ENCODE measurements around the gene AZIN2. TPM values are rescaled to one million over a fixed set of nuclear protein-coding genes. Genes with fewer than 3 reads are reported as not detected.

Gene AZIN2
- total and polyA plus RNA-seq, 2 of the 13 experiments (the other 11 are each of a cell fraction or from before 2014, with no cell fraction given) = 1.7 to 3.5 TPM

DNA sequence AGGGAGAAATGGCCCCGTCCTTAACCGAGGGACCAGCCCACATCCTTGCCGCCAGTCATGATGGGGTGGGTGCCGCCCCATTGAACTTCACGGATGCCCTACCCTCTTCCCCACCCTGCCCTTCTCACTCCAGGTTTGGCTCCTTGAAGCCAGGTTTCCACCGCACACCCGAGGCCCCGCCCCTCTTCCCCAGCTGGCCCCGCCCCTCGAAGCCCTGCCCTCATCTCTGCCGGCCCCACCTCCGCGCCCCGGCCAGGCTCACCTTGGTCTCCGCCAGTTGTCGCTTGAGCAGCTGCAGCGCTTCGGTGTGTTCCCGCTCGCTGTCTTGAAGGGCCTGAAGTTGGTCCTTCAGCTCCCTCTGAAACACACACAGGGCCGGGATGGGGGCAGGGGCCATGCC, 84.3 kb downstream of the AZIN2 start:
- in situ Hi-C loops (cut with HindIII; ENCODE audit: extremely low pct_ligation_motif_present, low pct_unique_long_range_greater_than_20kb) = no loop called here
- H4K20me1 ChIP-seq (ENCODE audit: insufficient read depth, low read length) = no peaks in the 10 kb centered on the region
- no peak overlapping the region for H3K9ac ChIP-seq (ENCODE audit: insufficient read depth, low read depth, low read length)
- 81% methylated on average over 18 of the region's 21 CpGs for WGBS (ENCODE audit: low lambda C conversion rate)
- no peaks in the 10 kb centered on the region for H3K79me2 ChIP-seq (ENCODE audit: insufficient read depth, low read length)
- H3K4me3 ChIP-seq (replicated peaks in 1 of 3; ENCODE audit: insufficient read depth in 1 of 3, low read depth in 2 of 3, low read length in 3 of 3) = no peak overlapping the region
- ChIA-PET CTCF (ENCODE audit: low intra/inter-chr PET ratio, low total read pairs) (no interaction called here), POLR2A (no interaction called here)
- no peak overlapping the region for H3K27ac ChIP-seq (ENCODE audit: extremely low read length, insufficient read depth, low read length)
- no peaks in the 10 kb centered on the region for H3K27me3 ChIP-seq (ENCODE audit: control insufficient read depth in 1 of 2, insufficient read depth in 2 of 2, low read length in 2 of 2)
- no peaks in the 10 kb centered on the region for H3K9me3 ChIP-seq (ENCODE audit: low read length)
- BruUV-seq (replicated peaks) = no TSS peak
- H2AFZ ChIP-seq (ENCODE audit: low read length) = no peak overlapping the region
- no peaks in the 10 kb centered on the region for H3K36me3 ChIP-seq (replicated peaks in 1 of 2; ENCODE audit: control insufficient read depth in 1 of 2, insufficient read depth in 2 of 2, low read length in 2 of 2)
- intact Hi-C loops (cut with micrococcal nuclease; ENCODE audit: unreplicated experiment) = no loop called here
- FAIRE-seq (no peak), DNase-seq (ENCODE audit: low spot score) (no peak), ATAC-seq (no peak)
- H3K4me1 ChIP-seq (ENCODE audit: insufficient read depth, low read length) = no peaks in the 10 kb centered on the region
- TF ChIP-seq FOXA1 (IDR thresholded peaks at IDR 0.05) = no peak
- no peak for TF ChIP-seq FOXA1 (CRISPR knock-in tag; IDR thresholded peaks at IDR 0.05)
- no peak for TF ChIP-seq POLR2AphosphoS2 (IDR thresholded peaks at IDR 0.05; ENCODE audit: low read depth, low read length)
- TF ChIP-seq ZNF790 (CRISPR knock-in tag; IDR thresholded peaks at IDR 0.05; ENCODE audit: borderline replicate concordance) = no peak
- TF ChIP-seq, protein P1, sequence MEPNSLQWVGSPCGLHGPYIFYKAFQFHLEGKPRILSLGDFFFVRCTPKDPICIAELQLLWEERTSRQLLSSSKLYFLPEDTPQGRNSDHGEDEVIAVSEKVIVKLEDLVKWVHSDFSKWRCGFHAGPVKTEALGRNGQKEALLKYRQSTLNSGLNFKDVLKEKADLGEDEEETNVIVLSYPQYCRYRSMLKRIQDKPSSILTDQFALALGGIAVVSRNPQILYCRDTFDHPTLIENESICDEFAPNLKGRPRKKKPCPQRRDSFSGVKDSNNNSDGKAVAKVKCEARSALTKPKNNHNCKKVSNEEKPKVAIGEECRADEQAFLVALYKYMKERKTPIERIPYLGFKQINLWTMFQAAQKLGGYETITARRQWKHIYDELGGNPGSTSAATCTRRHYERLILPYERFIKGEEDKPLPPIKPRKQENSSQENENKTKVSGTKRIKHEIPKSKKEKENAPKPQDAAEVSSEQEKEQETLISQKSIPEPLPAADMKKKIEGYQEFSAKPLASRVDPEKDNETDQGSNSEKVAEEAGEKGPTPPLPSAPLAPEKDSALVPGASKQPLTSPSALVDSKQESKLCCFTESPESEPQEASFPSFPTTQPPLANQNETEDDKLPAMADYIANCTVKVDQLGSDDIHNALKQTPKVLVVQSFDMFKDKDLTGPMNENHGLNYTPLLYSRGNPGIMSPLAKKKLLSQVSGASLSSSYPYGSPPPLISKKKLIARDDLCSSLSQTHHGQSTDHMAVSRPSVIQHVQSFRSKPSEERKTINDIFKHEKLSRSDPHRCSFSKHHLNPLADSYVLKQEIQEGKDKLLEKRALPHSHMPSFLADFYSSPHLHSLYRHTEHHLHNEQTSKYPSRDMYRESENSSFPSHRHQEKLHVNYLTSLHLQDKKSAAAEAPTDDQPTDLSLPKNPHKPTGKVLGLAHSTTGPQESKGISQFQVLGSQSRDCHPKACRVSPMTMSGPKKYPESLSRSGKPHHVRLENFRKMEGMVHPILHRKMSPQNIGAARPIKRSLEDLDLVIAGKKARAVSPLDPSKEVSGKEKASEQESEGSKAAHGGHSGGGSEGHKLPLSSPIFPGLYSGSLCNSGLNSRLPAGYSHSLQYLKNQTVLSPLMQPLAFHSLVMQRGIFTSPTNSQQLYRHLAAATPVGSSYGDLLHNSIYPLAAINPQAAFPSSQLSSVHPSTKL (CRISPR knock-in tag; IDR thresholded peaks at IDR 0.05) = no peak
- TF ChIP-seq HNRNPLL (IDR thresholded peaks at IDR 0.05; ENCODE audit: low read depth, low read length, poor library complexity, severe bottlenecking) = no peak
- no peak for TF ChIP-seq ZNF777 (CRISPR knock-in tag; IDR thresholded peaks at IDR 0.05)
- TF ChIP-seq JDP2 (CRISPR knock-in tag; IDR thresholded peaks at IDR 0.05; ENCODE audit: borderline replicate concordance) = no peak
- H3K4me2 ChIP-seq (ENCODE audit: low read depth, low read length) = no peak overlapping the region

Data from HepG2 (cell line).